H9 (cell line): ENCODE results near the gene EEF1A2. TPM values are rescaled to one million over a fixed set of nuclear protein-coding genes. Genes with fewer than 3 reads are reported as not detected.

Experiments
- DNase-seq: peaks from one replicate; pipeline ENCODE4 v3.0.0-alpha.2; 2017
- H2AFZ ChIP-seq: one replicate; pipeline ENCODE4 v1.6.1; 2013; ENCODE audit warnings: mild to moderate bottlenecking, low read length, control low read depth, moderate library complexity
- H2AK5ac ChIP-seq: 2 replicates; pipeline ENCODE4 v1.6.1; 2013; ENCODE audit warnings: low read length, control low read depth, mixed read lengths; ENCODE audit not compliant: insufficient read length
- H2BK120ac ChIP-seq: one replicate; pipeline ENCODE4 v1.6.1; 2013; ENCODE audit warnings: low read depth, mild to moderate bottlenecking, low read length, control low read depth, inconsistent platforms; ENCODE audit not compliant: poor library complexity, severe bottlenecking
- H2BK12ac ChIP-seq: 2 replicates; pipeline ENCODE4 v1.6.1; 2013; ENCODE audit warnings: low read length, control low read depth, mixed read lengths, low read depth; ENCODE audit not compliant: insufficient read length
- H2BK15ac ChIP-seq: 2 replicates; pipeline ENCODE4 v1.6.1; 2013; ENCODE audit warnings: low read depth, low read length, control low read depth
- H2BK20ac ChIP-seq: one replicate; pipeline ENCODE4 v1.6.1; 2013; ENCODE audit warnings: low read depth, mild to moderate bottlenecking, low read length, control low read depth, inconsistent platforms; ENCODE audit not compliant: poor library complexity, severe bottlenecking
- H2BK5ac ChIP-seq: 2 replicates; pipeline ENCODE4 v1.6.1; 2013; ENCODE audit warnings: low read length, control low read depth, mixed read lengths; ENCODE audit not compliant: insufficient read length
- H3K14ac ChIP-seq: 2 replicates; pipeline ENCODE4 v1.6.1; 2013; ENCODE audit warnings: low read length, control low read depth; ENCODE audit not compliant: insufficient read depth
- H3K18ac ChIP-seq: 2 replicates; pipeline ENCODE4 v1.6.1; 2013; ENCODE audit warnings: low read depth, mild to moderate bottlenecking, mixed read lengths, low read length, control low read depth; ENCODE audit not compliant: insufficient read length
- H3K23ac ChIP-seq: 2 replicates; pipeline ENCODE4 v1.6.1; 2013; ENCODE audit warnings: low read length, control low read depth, mixed read lengths, low read depth; ENCODE audit not compliant: insufficient read length
- H3K23me2 ChIP-seq: 2 replicates; pipeline ENCODE4 v1.6.1; 2013; ENCODE audit warnings: low read depth, mild to moderate bottlenecking, mixed read lengths, low read length, control low read depth; ENCODE audit not compliant: insufficient read length, poor library complexity, severe bottlenecking
- H3K27ac ChIP-seq: 2 replicates; pipeline ENCODE4 v1.5.1; 2013; ENCODE audit warnings: low read length, control low read depth, mixed read lengths, low read depth; ENCODE audit not compliant: insufficient read length
- H3K27me3 ChIP-seq: 2 replicates; pipeline ENCODE4 v1.6.1; 2013; ENCODE audit warnings: low read length, control low read depth, inconsistent platforms; ENCODE audit not compliant: insufficient read depth
- H3K4ac ChIP-seq: 2 replicates; pipeline ENCODE4 v1.6.1; 2013; ENCODE audit warnings: low read depth, mild to moderate bottlenecking, control low read depth, inconsistent platforms, low read length, moderate library complexity
- H3K4me1 ChIP-seq: 2 replicates; pipeline ENCODE4 v1.6.1; 2013; ENCODE audit warnings: low read length, control low read depth, inconsistent platforms; ENCODE audit not compliant: insufficient read depth
- H3K4me2 ChIP-seq: 2 replicates; pipeline ENCODE4 v1.6.1; 2013; ENCODE audit warnings: low read length, control low read depth, mixed read lengths; ENCODE audit not compliant: insufficient read length, insufficient read depth
- H3K56ac ChIP-seq: 2 replicates; pipeline ENCODE4 v1.6.1; 2013; ENCODE audit warnings: low read depth, mild to moderate bottlenecking, mixed read lengths, low read length, control low read depth; ENCODE audit not compliant: insufficient read length
- H3K79me1 ChIP-seq: 2 replicates; pipeline ENCODE4 v1.6.1; 2013; ENCODE audit warnings: low read depth, mild to moderate bottlenecking, moderate library complexity, low read length, control low read depth, inconsistent platforms; ENCODE audit not compliant: insufficient read depth, poor library complexity, severe bottlenecking
- H3K79me2 ChIP-seq: 2 replicates; pipeline ENCODE4 v1.6.1; 2013; ENCODE audit warnings: low read length, control low read depth, inconsistent platforms; ENCODE audit not compliant: insufficient read depth
- H3K9ac ChIP-seq: 2 replicates; pipeline ENCODE4 v1.6.1; 2013; ENCODE audit warnings: low read length, control low read depth, mixed read lengths; ENCODE audit not compliant: insufficient read length; ENCODE audit errors: extremely low read depth
- H3K9me3 ChIP-seq: one replicate; pipeline ENCODE4 v1.6.1; 2013; ENCODE audit warnings: low read depth, low read length, inconsistent platforms; ENCODE audit not compliant: control insufficient read depth
- H3T11ph ChIP-seq: one replicate; pipeline ENCODE4 v1.6.1; 2013; ENCODE audit warnings: mild to moderate bottlenecking, low read length, control low read depth, inconsistent platforms
- H4K20me1 ChIP-seq: one replicate; pipeline ENCODE4 v1.6.1; 2013; ENCODE audit not compliant: control insufficient read depth, insufficient read length, insufficient read depth
- H4K5ac ChIP-seq: 2 replicates; pipeline ENCODE4 v1.6.1; 2013; ENCODE audit warnings: low read depth, mild to moderate bottlenecking, mixed read lengths, low read length, control low read depth; ENCODE audit not compliant: insufficient read length
- H4K8ac ChIP-seq: replicated peaks from 2 replicates; pipeline ENCODE4 v1.6.1; 2013; ENCODE audit warnings: low read length, control low read depth, mixed read lengths, low read depth; ENCODE audit not compliant: insufficient read length
- H4K91ac ChIP-seq: 2 replicates; pipeline ENCODE4 v1.6.1; 2013; ENCODE audit warnings: low read depth, mild to moderate bottlenecking, moderate library complexity, mixed read lengths, low read length, control low read depth; ENCODE audit not compliant: insufficient read length
- H3K27ac Mint-ChIP-seq, 3 experiments: 2 replicates in 2 of 3; 3 replicates in 1 of 3; pipeline ENCODE4 v1.8.0; 2020 to 2021; ENCODE audit warnings: mixed read lengths in 3 of 3, mild to moderate bottlenecking in 1 of 3, moderate library complexity in 1 of 3
- H3K27me3 Mint-ChIP-seq: 2 replicates; pipeline ENCODE4 v1.8.0; 2021; ENCODE audit warnings: low read depth, mild to moderate bottlenecking, moderate library complexity, mixed read lengths
- H3K36me3 Mint-ChIP-seq, 3 experiments: 2 replicates in 2 of 3; 3 replicates in 1 of 3; pipeline ENCODE4 v1.8.0; 2020 to 2021; ENCODE audit warnings: low read depth in 3 of 3, mixed read lengths in 3 of 3; ENCODE audit not compliant: insufficient read depth in 1 of 3
- H3K4me1 Mint-ChIP-seq, 2 experiments: 2 replicates each; pipeline ENCODE4 v1.8.0; 2020; ENCODE audit warnings: mixed read lengths in 2 of 2
- H3K4me3 Mint-ChIP-seq, 2 experiments: 2 replicates in 1 of 2; 3 replicates in 1 of 2; pipeline ENCODE4 v1.8.0; 2020 to 2021; ENCODE audit warnings: mild to moderate bottlenecking in 2 of 2, mixed read lengths in 2 of 2, moderate library complexity in 1 of 2
- H3K9me3 Mint-ChIP-seq, 2 experiments: 2 replicates in 1 of 2; 3 replicates in 1 of 2; pipeline ENCODE4 v1.8.0; 2020; ENCODE audit warnings: mild to moderate bottlenecking in 2 of 2, mixed read lengths in 2 of 2, moderate library complexity in 1 of 2
- CTCF ChIP-seq: fragments of 200-600 bp; sonication (generic); conservative IDR thresholded peaks from 3 replicates; pipeline ENCODE4 v1.8.0; 2021; ENCODE audit warnings: antibody characterized with exemption, mild to moderate bottlenecking
- WGBS: extraction: QIAGEN DNeasy Blood & Tissue Kit; methylation state at CpG from one replicate; pipeline ENCODE4 v1.1.7; 2013; ENCODE audit warnings: missing lambda C conversion rate, low lambda C conversion rate, mixed read lengths; ENCODE audit not compliant: insufficient read length; ENCODE audit errors: extremely low coverage; 5-methylcytosine and 5-hydroxymethylcytosine counted together
- total RNA-seq: library from RNA; stranded (reverse); gene quantifications from 2 replicates; pipeline ENCODE4 v1.2.1, GENCODE V29; 2021

The EEF1A2 gene
- total RNA-seq, 1 experiment from 2014 or later = 27.4 TPM

GRCh38 chr20:63493563-63494020 lies 5.3 kb downstream of the EEF1A2 start:
- H3K27me3 ChIP-seq = peaks cover 4% of the 10 kb centered on the region; the same call in 1 of the 2 replicates
- peaks cover 15 to 24% (median 15%) of the 10 kb centered on the region in 3 experiments; a peak in 6 of 7 replicates for H3K36me3 Mint-ChIP-seq

More at GRCh38 chr20:63493563-63494020, 5.3 kb downstream of the EEF1A2 start:
- no peaks in the 10 kb centered on the region for H3K9me3 ChIP-seq
- H3K27ac ChIP-seq = no peak overlapping the region
- no peak overlapping the region for H3K23ac ChIP-seq
- Mint-ChIP-seq H3K9me3 (peaks cover 2 to 11% of the 10 kb centered on the region in 2 experiments; a peak in 3 of 5 replicates), H3K4me1 (peaks cover 4 to 10% of the 10 kb centered on the region in 2 experiments; a peak in 3 of 4 replicates), H3K27me3 (peaks cover 55% of the 10 kb centered on the region), H3K27ac (no peak overlapping the region), H3K4me3 (no peak overlapping the region)
- H3T11ph ChIP-seq = no peak overlapping the region
- H3K79me1 ChIP-seq = no peaks in the 10 kb centered on the region
- H3K14ac ChIP-seq = no peak overlapping the region
- no peak overlapping the region for H3K18ac ChIP-seq
- no peak overlapping the region for H2AFZ ChIP-seq
- H3K56ac ChIP-seq = no peak overlapping the region
- H2BK15ac ChIP-seq = no peak overlapping the region
- H2BK120ac ChIP-seq = no peak overlapping the region
- H4K8ac ChIP-seq = no peak overlapping the region
- H3K4me1 ChIP-seq = no peaks in the 10 kb centered on the region
- no peak overlapping the region for H4K5ac ChIP-seq
- no peak overlapping the region for H4K91ac ChIP-seq
- no peaks in the 10 kb centered on the region for H3K79me2 ChIP-seq
- no peak for TF ChIP-seq CTCF
- H3K4me2 ChIP-seq = no peak overlapping the region
- peaks cover 5% of the 10 kb centered on the region for H3K23me2 ChIP-seq
- H2BK5ac ChIP-seq = no peak overlapping the region
- H4K20me1 ChIP-seq = no peaks in the 10 kb centered on the region
- DNase-seq = no peak
- no CpG with 5 or more reads among the region's 13 CpGs for WGBS
- no peak overlapping the region for H3K4ac ChIP-seq
- H2BK20ac ChIP-seq = no peak overlapping the region
- H2BK12ac ChIP-seq = no peak overlapping the region
- H3K9ac ChIP-seq = no peak overlapping the region
- no peak overlapping the region for H2AK5ac ChIP-seq
